NCI-H446 treated with DMSO at 0.1 percent for 48 hours (cell line): ENCODE results near the gene BPIFB1.

ENCODE experiments used
- DNase-seq: peaks from one replicate; lab custom pipeline; 2025; lab: John Stamatoyannopoulos, UW

Gene BPIFB1

DNA sequence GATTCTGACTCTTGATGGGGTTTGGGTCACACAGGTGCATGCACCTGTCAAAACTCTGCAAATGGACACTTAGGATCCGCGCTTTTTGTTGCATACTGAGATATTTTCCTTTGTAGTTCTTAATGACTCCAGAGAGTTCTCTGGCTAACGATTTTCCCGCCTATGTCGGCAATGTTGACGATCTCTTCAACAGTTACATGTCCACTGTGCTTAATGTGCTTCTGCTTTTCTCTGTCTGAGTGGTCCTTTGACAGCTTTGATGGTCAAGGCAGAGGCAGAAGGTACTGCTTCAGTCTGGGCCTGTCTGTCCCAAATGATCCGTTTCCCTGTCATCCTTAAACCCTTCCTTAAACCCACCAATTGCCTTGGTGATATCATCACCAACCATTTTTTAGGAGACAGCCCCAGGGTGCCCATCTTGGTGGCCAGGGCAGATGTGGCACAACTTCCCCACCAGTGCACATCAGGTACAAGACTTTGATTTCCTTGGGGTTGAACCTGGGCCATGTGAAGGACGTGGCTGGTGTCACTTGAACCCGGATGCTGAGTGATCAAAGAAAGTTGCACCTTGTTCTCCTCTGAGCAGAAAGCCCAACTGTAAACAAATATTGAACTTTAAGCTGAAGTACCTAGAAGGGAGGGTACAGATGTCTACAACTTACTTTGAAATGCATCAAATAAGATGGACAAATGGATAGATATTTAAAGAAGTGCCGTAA is 10.7 kb upstream of the BPIFB1 start:
- DNase-seq: no peak

DNA sequence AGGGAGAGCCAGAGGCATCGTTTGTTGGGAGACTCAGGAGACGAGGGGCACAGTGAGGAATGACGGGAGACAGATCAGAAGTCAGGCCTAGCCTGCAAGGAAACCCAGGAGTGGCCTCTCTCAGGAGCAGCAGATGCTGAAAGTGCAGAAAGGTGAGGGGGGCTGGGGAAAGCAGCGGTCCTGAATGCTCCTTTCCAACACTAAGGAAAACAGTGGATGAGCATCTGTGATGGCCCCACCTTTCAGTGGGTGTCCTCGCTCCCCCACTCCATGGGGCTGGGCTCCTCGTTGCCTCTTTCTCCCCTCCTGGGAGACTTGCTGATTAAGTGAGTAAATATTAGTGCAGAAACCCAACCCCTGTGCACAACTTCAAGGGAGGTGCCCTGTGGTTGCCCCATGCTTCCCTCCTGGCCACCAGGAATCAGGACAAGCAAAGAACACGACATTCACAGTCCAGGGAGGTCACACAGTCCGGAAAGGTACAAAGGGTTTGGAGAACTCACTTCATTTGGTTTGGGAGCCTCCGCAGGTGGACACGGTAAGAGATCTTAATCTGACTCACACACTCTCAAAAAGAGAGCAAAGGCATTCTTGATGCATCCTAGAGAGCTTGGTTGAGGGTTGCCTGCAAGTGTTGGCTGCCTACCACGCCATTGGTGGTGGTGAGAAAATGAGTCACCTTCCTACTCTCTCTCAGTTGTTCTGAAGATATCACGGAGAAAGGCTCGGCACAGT is 9.7 kb upstream of the BPIFB1 start:
- no peak for DNase-seq

DNA sequence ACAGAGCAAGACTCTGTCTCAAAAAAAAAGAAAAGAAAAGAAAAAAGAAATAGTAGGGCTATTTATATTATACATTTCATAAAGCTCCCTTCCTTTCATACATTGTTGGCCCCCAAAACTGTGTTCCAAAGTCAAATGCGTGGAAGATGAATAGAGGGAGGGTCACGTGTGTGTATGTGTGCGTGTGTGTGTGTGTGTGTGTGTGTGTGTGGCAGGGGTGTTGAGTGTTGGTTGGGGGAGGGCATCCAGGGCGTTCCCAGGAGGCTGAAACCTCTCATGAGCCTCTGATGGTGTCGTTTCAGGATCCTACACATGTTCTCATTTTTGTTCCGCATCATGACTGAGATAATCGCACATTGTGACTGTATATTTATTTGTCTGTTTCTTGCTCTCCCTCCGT is 7.8 kb upstream of the BPIFB1 start:
- no peak for DNase-seq

DNA sequence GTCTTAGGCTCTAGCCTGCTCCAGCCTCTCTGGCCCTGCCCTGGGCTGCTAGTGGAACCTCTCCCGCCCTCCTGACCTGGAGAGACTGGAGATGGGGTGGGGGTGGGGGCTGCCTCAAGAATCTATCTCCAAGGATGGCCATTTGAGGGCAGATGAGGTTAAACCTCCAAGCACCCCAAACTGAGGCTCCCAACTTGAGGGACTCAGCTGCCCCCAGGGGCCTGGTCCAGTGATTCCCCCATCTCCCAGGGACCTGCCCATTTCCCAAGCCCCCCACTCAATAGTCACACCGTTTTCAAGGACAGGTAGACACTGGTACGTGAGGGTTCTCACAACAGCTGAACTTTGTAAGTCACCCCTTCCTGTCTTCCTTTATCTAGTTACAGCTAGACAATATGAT is 7.1 kb upstream of the BPIFB1 start:
- no peak for DNase-seq

DNA sequence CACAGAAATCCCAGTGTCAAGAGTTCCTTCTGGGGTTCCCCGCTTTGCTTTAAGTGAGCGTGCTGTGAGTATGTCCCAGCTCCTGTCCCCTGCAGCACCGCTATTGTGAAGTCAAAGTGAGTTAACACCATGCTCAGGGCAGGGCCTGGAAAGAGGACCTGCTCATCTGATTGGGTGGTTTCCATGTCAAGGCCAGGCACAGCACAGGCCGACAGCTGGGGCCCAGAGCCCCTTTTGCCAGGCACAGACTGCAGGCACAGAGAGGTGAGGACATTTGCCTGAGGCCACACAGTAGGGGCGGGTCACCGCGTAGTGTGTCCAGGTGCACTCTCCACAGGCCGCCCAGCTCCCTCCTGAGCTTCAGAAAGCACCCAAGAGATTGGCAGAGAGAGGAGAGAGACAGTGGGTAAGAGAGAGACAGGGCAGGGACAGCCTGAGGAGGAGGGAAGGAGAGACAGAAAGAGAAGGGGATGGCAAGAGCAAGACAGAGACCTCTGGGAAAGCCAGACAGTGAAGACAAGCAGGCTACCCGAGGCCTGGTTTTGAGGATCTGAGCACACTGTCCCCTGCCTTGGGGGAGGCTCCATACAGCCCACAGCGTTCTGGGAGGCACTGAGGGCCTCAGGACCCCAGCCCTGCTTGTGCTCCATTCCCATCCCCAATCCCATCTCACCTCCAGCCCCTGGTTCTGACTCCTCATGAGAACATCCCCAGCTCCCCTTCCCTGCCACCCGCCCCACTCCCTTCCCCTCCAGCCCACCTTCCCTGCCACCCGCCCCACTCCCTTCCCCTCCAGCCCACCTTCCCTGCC is 6.5 kb upstream of the BPIFB1 start:
- no peak for DNase-seq

DNA sequence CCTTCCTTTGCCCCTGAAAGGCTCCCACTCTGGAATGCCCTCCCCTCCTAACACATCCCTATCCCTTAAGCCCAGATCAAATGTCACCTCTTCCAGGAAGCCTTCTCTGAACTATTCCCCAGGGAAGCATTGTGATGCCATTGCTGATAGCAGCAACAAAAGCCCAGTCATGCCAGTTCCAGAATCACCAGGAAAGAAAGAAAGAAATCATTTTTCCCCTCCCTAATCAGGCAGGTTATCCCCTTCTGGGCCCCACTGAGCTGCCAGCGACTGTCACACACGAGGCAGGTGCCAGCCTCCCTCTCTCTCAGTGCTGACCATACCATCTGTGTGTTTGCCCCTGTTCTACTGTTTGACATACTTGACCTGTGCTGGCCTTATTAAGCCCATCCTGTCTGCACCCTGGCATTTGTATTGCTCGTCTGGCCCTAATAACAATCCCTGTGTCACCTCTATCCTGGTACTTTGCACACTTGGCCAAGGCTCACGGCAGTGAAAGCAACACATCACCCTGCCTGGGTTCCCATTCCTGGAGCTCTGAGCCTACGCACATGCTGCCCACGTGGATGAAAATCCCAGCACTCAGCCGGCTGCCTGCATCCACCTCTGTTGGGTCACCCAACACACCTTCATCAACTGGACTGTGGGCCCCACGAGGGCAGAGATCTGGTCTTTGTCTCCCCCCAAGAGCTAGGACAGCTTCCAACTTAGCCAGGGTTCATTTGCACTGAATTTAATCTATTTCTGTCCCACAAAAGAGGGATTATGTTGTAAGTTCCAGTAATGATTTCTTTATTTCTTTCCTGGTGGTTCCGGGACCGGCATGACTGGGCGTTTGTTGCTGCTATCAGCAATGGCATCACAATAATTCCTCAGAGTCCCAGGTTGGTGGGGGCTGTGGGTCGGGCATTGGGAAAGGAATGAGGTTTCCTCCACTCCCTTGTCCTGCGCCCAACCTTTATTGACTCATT is 5.3 kb upstream of the BPIFB1 start:
- no peak for DNase-seq

DNA sequence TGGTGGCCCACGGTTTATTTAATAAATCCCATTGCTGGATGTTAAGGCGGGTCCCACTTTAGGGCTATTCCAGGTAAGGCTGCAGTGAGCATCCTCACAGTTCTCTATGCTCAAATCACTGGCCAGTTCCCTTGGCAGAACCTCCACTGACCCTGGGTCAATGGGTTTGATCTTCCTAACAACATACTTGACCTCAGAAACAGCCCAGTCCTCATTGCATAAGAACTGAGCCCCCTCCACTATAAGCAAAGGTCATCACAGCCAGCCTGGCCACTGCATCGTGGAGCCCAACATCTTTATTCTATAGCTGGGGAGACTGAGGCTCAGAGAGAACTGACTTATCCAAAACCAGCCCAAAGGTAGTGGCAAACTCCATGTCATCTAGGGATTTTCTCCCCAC is 4.3 kb upstream of the BPIFB1 start:
- no peak for DNase-seq

DNA sequence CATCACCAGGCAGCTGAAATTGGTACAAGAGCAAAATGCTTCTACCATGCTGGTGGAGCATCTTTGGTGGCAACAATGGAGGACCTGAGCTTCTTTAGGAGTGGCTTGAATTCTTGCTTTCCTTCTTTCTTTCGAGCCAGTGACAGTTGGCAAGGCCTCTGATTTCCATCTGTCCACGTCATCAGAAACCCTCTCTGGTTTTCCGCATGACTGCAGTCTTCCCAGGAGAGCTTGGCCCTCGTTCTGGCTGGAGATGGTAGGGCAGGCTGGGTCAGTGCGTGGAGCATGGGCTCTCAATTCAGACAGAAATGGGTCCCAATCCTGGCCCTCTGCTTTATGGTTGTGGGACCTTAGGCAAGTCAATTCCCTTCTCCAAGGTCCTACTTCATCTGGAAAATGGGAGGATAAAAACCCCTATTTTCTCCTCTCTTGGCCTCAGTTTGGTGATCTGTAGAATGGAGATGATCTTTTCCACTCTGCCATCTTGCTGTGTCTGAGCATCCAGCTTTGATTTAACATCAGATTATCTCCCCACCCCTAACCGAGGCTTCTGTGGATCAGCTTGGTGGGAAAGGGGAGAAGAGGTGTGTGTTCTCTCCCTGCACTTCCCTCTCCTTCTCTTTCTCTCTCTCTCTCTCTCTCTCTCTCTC is 3.6 kb upstream of the BPIFB1 start:
- DNase-seq: peak; percentile 27

DNA sequence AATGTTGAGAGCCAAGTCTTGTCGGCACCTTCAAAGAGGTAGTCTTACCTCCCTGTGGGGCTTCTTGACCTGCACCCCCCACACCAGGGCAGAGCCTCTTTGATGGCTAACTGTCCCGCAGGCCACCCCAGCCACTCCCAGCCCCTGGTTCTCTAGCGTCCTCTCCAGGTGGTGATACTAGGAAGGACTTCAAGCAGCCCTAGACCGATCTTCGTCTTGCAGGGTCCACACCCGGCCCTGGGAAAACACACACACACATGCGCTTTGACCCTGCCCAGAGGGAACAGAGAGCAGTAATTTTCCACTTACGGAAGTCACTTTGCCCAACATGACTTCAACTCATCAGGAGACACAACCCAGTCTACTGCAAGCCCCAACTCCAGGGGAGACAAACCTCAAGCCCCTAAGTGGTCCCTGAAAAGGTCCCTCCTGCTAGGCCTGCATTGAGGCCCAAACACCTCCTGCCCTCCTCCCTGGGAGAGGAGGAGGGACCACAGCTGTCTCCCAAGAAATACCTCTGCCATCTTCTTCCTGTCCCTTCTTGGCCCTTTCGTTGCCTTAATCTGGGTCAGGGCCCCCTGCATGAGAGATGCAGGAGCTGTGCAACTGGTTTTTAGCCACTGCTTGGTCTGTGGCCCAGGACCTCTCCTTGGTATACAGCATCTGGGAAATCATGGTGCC is 2.9 kb upstream of the BPIFB1 start:
- DNase-seq: no peak

DNA sequence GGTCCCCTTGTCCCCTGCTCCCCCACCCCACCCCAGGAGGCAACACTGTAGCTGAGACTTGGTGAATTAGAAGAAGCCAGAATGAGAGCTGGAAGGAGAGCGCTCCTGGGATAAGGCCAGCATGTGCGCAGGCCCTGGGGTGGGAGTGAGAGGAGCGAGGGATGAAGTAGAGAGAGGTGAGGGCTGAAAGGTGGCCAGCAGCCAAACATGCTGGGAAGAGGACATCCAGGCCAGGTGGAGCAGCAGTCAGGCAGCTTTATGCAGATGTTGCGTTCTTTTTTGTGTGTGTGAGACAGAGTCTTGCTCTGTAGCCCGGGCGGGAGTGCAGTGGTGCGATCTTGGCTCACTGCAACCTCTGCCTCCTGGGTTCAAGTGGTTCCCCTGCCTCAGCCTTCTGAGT is 2.2 kb upstream of the BPIFB1 start:
- no peak for DNase-seq

DNA sequence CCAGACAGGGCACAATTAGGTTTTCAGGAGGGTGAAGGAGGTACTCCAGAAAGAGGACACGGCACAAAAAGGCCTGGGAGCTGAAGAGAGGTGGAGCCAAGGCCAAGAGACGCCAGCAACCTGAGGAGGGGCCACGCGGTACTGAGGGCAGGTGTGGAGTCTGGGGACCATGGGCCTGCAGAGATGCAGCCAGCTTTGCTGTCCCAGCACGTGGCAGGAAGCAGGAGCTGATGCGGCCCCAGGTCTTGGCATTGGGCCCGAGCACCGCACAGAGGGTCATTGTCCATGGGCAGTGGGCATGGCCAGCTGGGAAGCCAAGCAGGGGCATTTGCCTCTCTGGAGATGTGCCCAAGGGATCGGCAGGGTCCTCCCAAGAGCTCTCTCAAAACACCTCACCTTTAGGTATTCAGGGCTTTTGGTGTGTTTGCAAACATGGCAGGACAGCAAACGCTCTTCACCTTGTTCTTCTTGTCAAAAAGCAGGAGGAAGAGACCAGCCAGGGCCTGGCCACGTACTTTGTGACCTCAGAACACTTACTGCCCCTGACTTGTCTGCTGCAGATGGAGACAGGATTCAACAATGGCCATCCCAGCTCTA is 1.4 kb upstream of the BPIFB1 start:
- no peak for DNase-seq

DNA sequence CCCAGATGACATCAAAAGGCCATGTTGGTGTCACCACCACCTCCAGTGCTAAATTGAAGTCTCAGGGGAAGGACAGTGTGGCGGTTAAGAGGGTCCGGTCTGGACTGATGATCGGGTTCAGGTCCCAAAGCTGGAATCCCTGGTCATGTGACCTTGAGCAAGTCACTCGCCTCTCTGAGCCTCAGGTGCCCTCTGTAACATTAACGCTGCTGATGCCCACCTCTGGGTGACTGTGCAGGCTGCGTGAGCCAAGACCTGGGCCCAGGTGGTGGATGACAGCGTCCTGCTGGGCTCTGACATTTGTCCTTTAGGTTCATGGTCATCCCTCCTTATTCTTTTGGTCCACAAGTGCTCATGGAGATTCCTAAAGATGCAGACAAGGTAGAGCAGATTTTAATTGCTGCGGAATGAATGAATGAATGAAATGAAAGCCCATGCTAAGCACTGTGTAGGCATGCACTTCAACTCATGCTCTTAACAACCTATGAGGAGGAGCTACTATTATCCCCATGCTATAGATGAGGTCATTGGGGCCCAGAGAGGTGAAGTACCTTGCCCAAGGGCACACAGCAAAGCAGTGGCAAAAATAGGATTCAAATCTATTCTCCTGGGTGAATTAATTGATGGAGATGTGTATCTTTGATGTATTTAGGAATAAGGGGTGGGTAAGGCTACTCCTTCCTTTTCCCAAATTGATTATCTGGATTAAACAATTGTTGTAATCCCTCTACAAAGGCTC is 649 bp upstream of the BPIFB1 start:
- DNase-seq: no peak

DNA sequence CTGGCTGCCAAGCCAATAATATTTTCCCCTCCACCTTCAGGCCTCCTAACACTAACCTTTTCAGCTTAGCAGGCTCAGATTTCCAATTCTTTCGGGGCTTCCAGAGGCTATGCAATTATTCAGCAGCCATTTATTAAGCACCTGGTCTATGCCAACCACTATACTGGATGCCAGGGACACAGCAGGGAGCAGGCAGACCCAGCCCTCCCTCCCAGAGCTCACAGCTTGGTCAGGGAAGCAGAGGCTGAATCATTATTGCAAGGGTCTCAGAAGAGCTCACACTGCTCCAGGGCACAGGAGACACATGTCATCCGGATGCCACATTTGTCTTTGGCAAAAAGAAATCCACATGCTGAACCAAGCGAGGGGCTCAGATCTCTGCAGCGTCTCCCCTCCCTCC is 1.3 kb downstream of the BPIFB1 start:
- DNase-seq: peak; percentile 70

DNA sequence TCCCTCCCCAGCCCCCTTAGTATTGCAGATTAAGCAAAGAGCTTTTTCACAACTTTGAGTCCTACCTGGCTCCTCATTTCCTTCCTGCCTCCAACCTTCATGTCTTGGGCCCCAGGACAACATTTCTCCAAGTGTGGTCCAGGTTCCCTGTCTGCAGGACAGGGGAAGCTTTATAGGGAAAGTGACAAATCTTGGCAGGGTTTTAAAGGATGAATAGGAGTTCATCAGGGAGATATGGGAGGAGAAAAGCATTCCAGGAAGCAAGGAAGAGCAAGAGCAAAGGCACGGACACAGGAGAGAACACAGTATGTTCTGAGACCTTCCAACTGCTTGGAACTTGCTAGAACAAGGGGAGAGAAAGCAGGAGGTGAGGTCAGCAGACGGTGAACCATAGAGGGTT is 1.9 kb downstream of the BPIFB1 start:
- no peak for DNase-seq

DNA sequence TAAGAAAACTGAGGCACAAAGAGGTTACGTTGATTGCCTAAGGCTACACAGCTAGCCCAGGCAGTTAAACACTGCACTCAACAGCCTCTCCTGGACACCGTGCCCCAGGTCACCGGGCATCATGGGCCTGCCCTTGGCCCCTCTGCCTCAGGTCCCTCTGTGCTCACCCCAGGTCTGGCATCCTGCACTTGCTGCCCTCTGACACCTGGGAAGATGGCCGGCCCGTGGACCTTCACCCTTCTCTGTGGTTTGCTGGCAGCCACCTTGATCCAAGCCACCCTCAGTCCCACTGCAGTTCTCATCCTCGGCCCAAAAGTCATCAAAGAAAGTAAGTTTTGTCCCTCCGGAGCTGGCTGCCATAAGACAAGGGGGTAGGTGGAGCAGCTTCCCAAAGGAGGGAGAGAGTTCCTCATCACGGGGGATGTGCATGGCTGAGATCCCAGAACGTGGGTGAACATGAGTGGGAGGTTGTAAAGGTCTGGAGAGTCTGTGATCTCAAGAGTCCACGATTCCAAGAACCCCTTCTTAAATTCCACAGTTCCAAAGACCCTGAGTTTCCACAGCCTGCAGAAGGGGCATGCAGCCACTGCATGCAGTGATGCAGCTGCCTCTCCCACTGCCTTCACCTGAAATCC is 3.0 kb downstream of the BPIFB1 start:
- DNase-seq: no peak

DNA sequence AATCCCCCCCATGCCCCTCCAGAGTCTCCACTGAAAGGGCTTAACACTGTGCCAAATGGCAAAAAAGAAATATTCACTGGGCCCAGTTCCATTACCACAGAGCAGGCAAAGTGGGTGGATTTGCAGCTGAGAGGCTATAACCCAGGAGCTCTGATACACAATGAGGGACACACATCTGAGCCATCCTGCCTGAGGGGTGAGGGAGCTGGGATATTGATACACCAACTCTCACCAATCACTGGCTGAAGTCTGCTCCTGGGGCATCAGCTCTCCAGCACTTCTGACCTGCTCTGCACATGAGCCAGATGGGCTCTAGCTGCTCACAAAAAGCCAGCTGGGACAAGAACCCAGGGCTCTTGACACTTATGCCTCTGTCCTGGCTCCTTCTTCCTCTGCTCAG is 4.9 kb downstream of the BPIFB1 start:
- no peak for DNase-seq

DNA sequence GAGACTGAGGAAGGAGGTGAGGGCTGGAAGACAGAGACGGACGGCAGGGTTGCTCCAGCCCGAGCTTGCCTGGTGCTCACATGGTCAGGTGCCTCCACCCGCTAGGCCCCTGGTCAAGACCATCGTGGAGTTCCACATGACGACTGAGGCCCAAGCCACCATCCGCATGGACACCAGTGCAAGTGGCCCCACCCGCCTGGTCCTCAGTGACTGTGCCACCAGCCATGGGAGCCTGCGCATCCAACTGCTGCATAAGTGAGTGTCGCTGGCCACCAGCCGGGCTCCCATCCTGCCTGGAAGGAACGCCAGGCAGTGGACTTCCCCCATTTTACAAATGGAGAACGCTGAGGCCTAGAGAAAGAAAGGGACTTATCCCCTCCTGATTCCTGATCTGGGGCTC is 7.8 kb downstream of the BPIFB1 start:
- no peak for DNase-seq

DNA sequence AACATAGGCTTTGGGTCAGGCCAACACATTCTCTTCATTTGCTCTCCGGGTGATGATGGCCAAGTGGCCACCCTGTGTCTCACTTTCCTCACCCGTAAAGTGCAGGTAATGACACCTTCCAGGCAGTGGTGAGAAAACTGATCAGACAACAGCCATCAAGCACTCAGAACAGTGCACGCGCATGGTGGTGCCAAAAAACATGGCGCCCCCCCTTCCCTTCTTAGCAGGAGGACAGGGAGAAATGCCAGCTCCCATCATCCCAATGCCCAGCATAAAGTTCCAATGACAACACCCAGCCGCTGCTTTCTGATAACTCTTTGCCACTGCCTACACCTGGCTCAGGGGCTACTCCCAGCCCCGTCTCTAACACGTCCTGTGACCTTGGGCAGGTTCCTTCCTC is 8.4 kb downstream of the BPIFB1 start:
- no peak for DNase-seq

DNA sequence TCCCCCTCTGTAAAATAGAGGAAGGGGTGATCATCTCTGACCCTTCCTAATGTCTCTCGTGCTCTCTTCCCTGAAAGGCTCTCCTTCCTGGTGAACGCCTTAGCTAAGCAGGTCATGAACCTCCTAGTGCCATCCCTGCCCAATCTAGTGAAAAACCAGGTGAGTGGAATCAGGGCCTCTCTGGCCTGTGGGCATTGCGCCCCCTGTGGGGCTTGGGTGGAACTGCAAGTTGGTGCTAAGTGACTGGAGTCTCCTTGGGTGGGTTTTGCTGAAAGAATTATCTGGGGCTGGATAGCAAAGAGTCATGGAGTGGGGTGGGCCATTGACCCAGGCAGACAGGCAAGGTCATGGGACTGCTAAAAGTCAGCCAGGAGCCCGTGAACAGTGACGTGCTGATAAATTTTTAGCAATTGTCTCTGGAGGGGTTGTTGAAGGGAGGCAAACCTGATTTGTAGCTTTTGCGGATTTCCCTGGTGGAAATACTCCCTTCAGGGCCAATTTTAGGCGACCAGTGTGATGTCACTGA is 8.9 kb downstream of the BPIFB1 start:
- no peak for DNase-seq
